A673 (cell line): ENCODE measurements around the gene FA2H. TPM values are rescaled to one million over a fixed set of nuclear protein-coding genes. Genes with fewer than 3 reads are reported as not detected.

Experiments
- BruUV-seq: library from RNA; stranded (reverse); fragments of 400-500 nt; replicated peaks from 2 replicates; lab custom pipeline; 2021; lab: Mats Ljungman, UMichigan
- CTCF ChIA-PET: fragments of 300-600 bp; sonication (Branson Sonifier 250); formaldehyde crosslinking; loops from one replicate; lab custom pipeline; 2022; ENCODE audit warnings: antibody characterized with exemption; lab: Charles Lee
- POLR2A ChIA-PET: fragments of 300-600 bp; sonication (Branson Sonifier 250); formaldehyde crosslinking; loops from one replicate; lab custom pipeline; 2022; ENCODE audit warnings: antibody characterized with exemption; ENCODE audit not compliant: low non-redundant PET; lab: Charles Lee
- DNase-seq: peaks from one replicate; pipeline ENCODE4 v3.0.0-alpha.2; 2015; ENCODE audit warnings: low spot score
- H3K27ac ChIP-seq: fragments of 200-600 bp; sonication (generic); 2 replicates; pipeline ENCODE4 v1.5.1; 2016; ENCODE audit warnings: mixed run types, low read depth, mild to moderate bottlenecking, mixed read lengths, antibody characterized with exemption, low read length; ENCODE audit not compliant: poor library complexity, severe bottlenecking
- H3K27me3 ChIP-seq: fragments of 200-600 bp; sonication (generic); replicated peaks from 2 replicates; pipeline ENCODE4 v1.6.1; 2017; ENCODE audit warnings: mixed run types, low read depth, mild to moderate bottlenecking, mixed read lengths, antibody characterized with exemption, low read length; ENCODE audit not compliant: insufficient read depth, poor library complexity
- H3K36me3 ChIP-seq: fragments of 200-600 bp; sonication (generic); 2 replicates; pipeline ENCODE4 v1.6.1; 2016; ENCODE audit warnings: mixed run types, mild to moderate bottlenecking, mixed read lengths, antibody characterized with exemption, low read length; ENCODE audit not compliant: insufficient read depth, poor library complexity, severe bottlenecking
- H3K4me1 ChIP-seq: fragments of 200-600 bp; sonication (generic); 2 replicates; pipeline ENCODE4 v1.6.1; 2017; ENCODE audit warnings: mixed run types, mild to moderate bottlenecking, mixed read lengths, antibody characterized with exemption, low read length; ENCODE audit not compliant: insufficient read depth, poor library complexity, severe bottlenecking
- H3K4me3 ChIP-seq: fragments of 200-600 bp; sonication (generic); 2 replicates; pipeline ENCODE4 v1.5.1; 2016; ENCODE audit warnings: low read depth, mixed run types, mild to moderate bottlenecking, mixed read lengths, low read length; ENCODE audit not compliant: poor library complexity, severe bottlenecking
- H3K9me3 ChIP-seq: fragments of 200-600 bp; sonication (generic); 2 replicates; pipeline ENCODE4 v1.6.1; 2016; ENCODE audit warnings: mixed run types, low read depth, mild to moderate bottlenecking, mixed read lengths, antibody characterized with exemption, low read length; ENCODE audit not compliant: poor library complexity, severe bottlenecking
- EZH2 ChIP-seq: fragments of 200-600 bp; sonication (generic); IDR thresholded peaks from 2 replicates; pipeline ENCODE4 v1.6.1; 2017; ENCODE audit warnings: borderline replicate concordance, low read depth, mild to moderate bottlenecking, mixed read lengths, antibody characterized with exemption, low read length; ENCODE audit not compliant: poor library complexity, severe bottlenecking
- intact Hi-C: fragments of 100-400 bp; cut with micrococcal nuclease; formaldehyde crosslinking; loops from one replicate; pipeline ENCODE4 v1.10.0; 2022; ENCODE audit not compliant: unreplicated experiment
- total RNA-seq: library from RNA; stranded (reverse); gene quantifications from 2 replicates; pipeline ENCODE4 v1.2.3, GENCODE V29; 2021
- TF ChIP-seq, protein P1 (sequence below): fragments of 300-800, 200-600 bp; sonication (generic); conservative IDR thresholded peaks from 2 replicates; pipeline ENCODE4 v1.5.1; 2017; ENCODE audit warnings: low read depth, mild to moderate bottlenecking, antibody characterized with exemption, low read length, moderate library complexity, mixed read lengths

FA2H gene
- total RNA-seq, 1 experiment from 2014 or later = not detected

DNA sequence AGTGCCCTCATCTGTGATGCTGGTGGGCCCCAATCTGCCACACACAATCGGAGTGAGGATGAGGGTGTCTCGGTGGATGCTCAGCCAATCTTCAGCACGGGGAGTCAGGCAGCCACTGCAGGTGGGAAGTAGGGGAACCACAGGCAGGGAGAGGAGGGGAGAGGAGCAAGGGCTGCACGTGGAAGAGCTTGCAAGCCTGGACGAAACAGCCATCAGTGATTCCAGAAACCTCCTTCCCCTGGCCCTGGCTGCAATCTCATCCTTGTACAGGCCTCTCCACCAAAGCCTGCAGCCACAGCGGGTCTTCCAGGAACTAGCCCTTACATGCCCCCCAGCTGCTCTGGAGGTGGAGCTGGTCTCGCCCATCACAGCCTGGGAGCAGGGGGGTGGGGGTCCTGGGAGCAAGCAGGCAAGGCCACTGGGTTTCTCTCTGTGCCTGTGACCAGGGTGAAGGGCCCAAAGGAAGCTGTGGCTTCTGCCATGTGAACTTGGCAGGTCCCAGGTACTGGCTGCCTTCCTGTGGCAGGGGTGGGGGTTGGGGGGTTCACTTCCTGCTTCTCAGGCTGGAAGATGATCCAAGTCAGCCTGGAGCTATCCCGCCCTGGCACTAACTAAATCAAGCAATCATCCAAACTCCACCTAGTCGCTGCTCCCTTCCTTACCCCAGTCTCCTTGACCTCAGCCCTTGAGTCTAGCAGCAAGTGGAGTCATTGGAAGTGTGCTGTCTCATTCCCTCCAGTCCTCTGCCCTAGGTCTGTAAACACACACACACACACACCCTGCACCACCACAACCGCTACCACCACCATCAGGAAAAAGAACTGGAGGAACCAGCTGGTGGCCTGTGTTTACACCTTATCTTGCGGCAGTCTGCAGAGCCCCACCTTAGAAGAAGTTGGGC lies 44.6 kb downstream of the FA2H start:
- Histone ChIP-seq H3K4me3 (no peak overlapping the region), H3K27ac (no peak overlapping the region), H3K36me3 (no peaks in the 10 kb centered on the region), H3K9me3 (peaks cover 4% of the 10 kb centered on the region), H3K27me3 (no peaks in the 10 kb centered on the region), H3K4me1 (no peaks in the 10 kb centered on the region)
- ChIA-PET CTCF (interaction anchor here (0.7 kb wide), 1 partner anchor 718 kb away, joined by 3 read pairs; no protein-coding TSS in a partner anchor), POLR2A (no interaction called here)
- BruUV-seq = no TSS peak
- TF ChIP-seq, protein P1, sequence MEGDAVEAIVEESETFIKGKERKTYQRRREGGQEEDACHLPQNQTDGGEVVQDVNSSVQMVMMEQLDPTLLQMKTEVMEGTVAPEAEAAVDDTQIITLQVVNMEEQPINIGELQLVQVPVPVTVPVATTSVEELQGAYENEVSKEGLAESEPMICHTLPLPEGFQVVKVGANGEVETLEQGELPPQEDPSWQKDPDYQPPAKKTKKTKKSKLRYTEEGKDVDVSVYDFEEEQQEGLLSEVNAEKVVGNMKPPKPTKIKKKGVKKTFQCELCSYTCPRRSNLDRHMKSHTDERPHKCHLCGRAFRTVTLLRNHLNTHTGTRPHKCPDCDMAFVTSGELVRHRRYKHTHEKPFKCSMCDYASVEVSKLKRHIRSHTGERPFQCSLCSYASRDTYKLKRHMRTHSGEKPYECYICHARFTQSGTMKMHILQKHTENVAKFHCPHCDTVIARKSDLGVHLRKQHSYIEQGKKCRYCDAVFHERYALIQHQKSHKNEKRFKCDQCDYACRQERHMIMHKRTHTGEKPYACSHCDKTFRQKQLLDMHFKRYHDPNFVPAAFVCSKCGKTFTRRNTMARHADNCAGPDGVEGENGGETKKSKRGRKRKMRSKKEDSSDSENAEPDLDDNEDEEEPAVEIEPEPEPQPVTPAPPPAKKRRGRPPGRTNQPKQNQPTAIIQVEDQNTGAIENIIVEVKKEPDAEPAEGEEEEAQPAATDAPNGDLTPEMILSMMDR = no peak
- TF ChIP-seq EZH2 = no peak
- intact Hi-C loops = no loop called here
- DNase-seq = no peak

DNA sequence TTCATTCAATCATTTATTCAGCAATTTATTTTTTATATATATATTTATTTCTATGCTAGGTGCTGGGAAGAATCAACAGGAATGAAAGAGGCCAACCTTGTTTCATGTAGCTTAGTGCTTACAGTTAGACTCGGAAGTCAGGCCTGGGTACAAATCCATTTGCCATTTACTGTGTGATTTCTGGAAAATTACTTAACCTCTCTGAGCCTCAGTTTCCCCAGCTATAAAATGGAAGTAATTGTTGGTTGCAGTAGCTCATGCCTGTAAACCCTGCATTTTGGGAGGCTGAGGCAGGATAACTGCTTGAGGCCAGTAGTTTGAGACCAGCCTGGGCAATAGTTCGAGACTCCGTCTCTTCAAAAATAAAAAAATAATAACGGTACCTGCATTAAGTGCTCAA lies 46.7 kb downstream of the FA2H start:
- TF ChIP-seq, protein P1 = no peak
- TF ChIP-seq EZH2 = no peak
- Histone ChIP-seq H3K4me1 (no peaks in the 10 kb centered on the region), H3K27me3 (no peaks in the 10 kb centered on the region), H3K9me3 (peaks cover 4% of the 10 kb centered on the region), H3K36me3 (no peaks in the 10 kb centered on the region), H3K27ac (no peak overlapping the region), H3K4me3 (no peak overlapping the region)
- intact Hi-C loops = no loop called here
- DNase-seq = no peak
- BruUV-seq = no TSS peak
- ChIA-PET CTCF (no interaction called here), POLR2A (interaction anchor here (0.6 kb wide), 1 partner anchor 27 kb away, joined by 3 read pairs; no protein-coding TSS in a partner anchor)

DNA sequence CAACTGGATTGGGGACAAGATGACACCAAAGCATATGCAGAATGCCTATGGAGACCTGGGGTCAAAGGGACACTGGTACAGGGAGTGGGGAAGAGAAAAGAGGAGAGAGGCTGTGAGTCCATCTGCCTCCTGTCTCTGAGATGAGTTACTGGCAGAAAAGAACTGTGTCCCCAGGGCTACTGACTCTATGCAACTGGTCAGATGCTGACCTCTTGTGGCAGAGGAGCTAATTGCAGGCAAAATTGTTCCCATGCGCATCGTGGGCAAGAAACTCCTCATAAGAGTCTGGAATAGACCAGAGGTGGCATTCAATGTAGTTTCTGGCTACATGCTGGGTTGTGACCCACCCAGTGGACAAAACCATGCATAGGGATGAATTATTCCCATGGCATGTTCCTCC lies 47.9 kb downstream of the FA2H start:
- ChIA-PET CTCF (interaction anchor here (1.2 kb wide), 1 partner anchor 12 kb away, joined by 4 read pairs; no protein-coding TSS in a partner anchor), POLR2A (no interaction called here)
- Histone ChIP-seq H3K4me1 (no peaks in the 10 kb centered on the region), H3K27me3 (no peaks in the 10 kb centered on the region), H3K9me3 (peaks cover 4% of the 10 kb centered on the region), H3K4me3 (no peak overlapping the region), H3K36me3 (no peaks in the 10 kb centered on the region), H3K27ac (no peak overlapping the region)
- intact Hi-C loops = no loop called here
- peak; percentile 39 for DNase-seq
- TF ChIP-seq EZH2 = no peak
- TF ChIP-seq, protein P1 = peak; percentile 60
- BruUV-seq = no TSS peak
